RPMI7951 (cell line): ENCODE results near the gene SYCP2L. TPM values are rescaled to one million over a fixed set of nuclear protein-coding genes. Genes with fewer than 3 reads are reported as not detected.
A peak's percentile ranks its signal among the peaks of the same experiment; 100 is the strongest.
"Not testable (repeated sequence)": the region's sequence is repeated elsewhere in the genome, so short reads cannot be mapped to it uniquely, and the experiment has no call there.

Experiments used
- DNase-seq: peaks from one replicate; pipeline ENCODE4 v3.0.0-alpha.2; 2012; ENCODE audit warnings: low read depth
- total RNA-seq: library from RNA; depleted of rRNA; stranded (reverse); fragments of >200 nt; shearing (Covaris generic); gene quantifications from 2 replicates; pipeline ENCODE4 v1.2.3, GENCODE V29; 2014; rRNA removed

The SYCP2L gene
- 0.49 and 4.9 TPM in 2 replicates for total RNA-seq

GRCh38 chr6:10886691-10887502 lies at the start of gene SYCP2L:
Gene SYCP2L (plus strand): TSS chr6:10887052. CDS start chr6:10887127, 75 bp downstream.
- peak; percentile 82 for DNase-seq

GRCh38 chr6:10837622-10837994 lies 49.2 kb upstream of the SYCP2L start:
- peak; percentile 9 for DNase-seq

- peak; percentile 78 for DNase-seq
Observed at GRCh38 chr6:10837995-10838793, 48.7 kb upstream of the SYCP2L start, which contains the start of gene MAK. Gene MAK (minus strand): TSS chr6:10838539. CDS start chr6:10830648, 7,891 bp downstream.

- DNase-seq = no peak
Observed at GRCh38 chr6:10838794-10839333, 48.0 kb upstream of the SYCP2L start.

- DNase-seq = no peak
Observed at GRCh38 chr6:10843554-10843953, 43.3 kb upstream of the SYCP2L start.

- no peak for DNase-seq
Observed at GRCh38 chr6:10847684-10848083, 39.2 kb upstream of the SYCP2L start.

GRCh38 chr6:10849901-10850300 lies 37.0 kb upstream of the SYCP2L start:
- no peak for DNase-seq

GRCh38 chr6:10850728-10851127 lies 36.1 kb upstream of the SYCP2L start:
- no peak for DNase-seq

GRCh38 chr6:10852361-10852960 lies 34.4 kb upstream of the SYCP2L start:
- no peak for DNase-seq

- DNase-seq = not testable (repeated sequence)
Observed at GRCh38 chr6:10853849-10854300, 33.0 kb upstream of the SYCP2L start.

GRCh38 chr6:10854922-10855632 lies 31.8 kb upstream of the SYCP2L start:
- no peak for DNase-seq

- DNase-seq = no peak
Observed at GRCh38 chr6:10857259-10857658, 29.6 kb upstream of the SYCP2L start.

GRCh38 chr6:10861086-10861485 lies 25.8 kb upstream of the SYCP2L start:
- no peak for DNase-seq

GRCh38 chr6:10862361-10862760 lies 24.5 kb upstream of the SYCP2L start:
- no peak for DNase-seq

GRCh38 chr6:10863031-10863430 lies 23.8 kb upstream of the SYCP2L start:
- not testable (repeated sequence) for DNase-seq

GRCh38 chr6:10866709-10867108 lies 20.1 kb upstream of the SYCP2L start:
- not testable (repeated sequence) for DNase-seq

- DNase-seq = no peak
Observed at GRCh38 chr6:10867952-10868351, 18.9 kb upstream of the SYCP2L start.

- no peak for DNase-seq
Observed at GRCh38 chr6:10873374-10873773, 13.5 kb upstream of the SYCP2L start.

GRCh38 chr6:10874207-10874606 lies 12.6 kb upstream of the SYCP2L start:
- no peak for DNase-seq

- no peak for DNase-seq
Observed at GRCh38 chr6:10875026-10875425, 11.8 kb upstream of the SYCP2L start.

GRCh38 chr6:10877012-10877411 lies 9.8 kb upstream of the SYCP2L start:
- no peak for DNase-seq
